Type B pancreatic cell (in vitro differentiated cells): ENCODE measurements around the gene ZNF324B. TPM values are rescaled to one million over a fixed set of nuclear protein-coding genes. Genes with fewer than 3 reads are reported as not detected.

Experiments
- DNase-seq: peaks from one replicate; pipeline ENCODE4 v3.0.0; 2021; ENCODE audit warnings: mixed read lengths; ENCODE audit not compliant: unreplicated experiment; ENCODE audit errors: extremely low spot score
- H3K27ac Mint-ChIP-seq: 2 replicates; pipeline ENCODE4 v1.8.0; 2021; ENCODE audit warnings: mild to moderate bottlenecking, mixed read lengths
- H3K27me3 Mint-ChIP-seq: 2 replicates; pipeline ENCODE4 v1.8.0; 2021; ENCODE audit warnings: mixed read lengths
- H3K36me3 Mint-ChIP-seq: 2 replicates; pipeline ENCODE4 v1.8.0; 2021; ENCODE audit warnings: mixed read lengths
- H3K4me1 Mint-ChIP-seq: one replicate; pipeline ENCODE4 v1.8.0; 2021; ENCODE audit warnings: mixed read lengths; ENCODE audit not compliant: unreplicated experiment
- H3K4me3 Mint-ChIP-seq: 2 replicates; pipeline ENCODE4 v1.8.0; 2021; ENCODE audit warnings: mild to moderate bottlenecking, mixed read lengths
- H3K9me3 Mint-ChIP-seq: 2 replicates; pipeline ENCODE4 v1.8.0; 2021; ENCODE audit warnings: mixed read lengths
- total RNA-seq: library from RNA; stranded (reverse); gene quantifications from 2 replicates; pipeline ENCODE4 v1.2.1, GENCODE V29; 2021; ENCODE audit warnings: low replicate concordance
- TF ChIP-seq, protein P1 (sequence below): fragments of 200-600 bp; sonication (generic); conservative IDR thresholded peaks from 2 replicates; pipeline ENCODE4 v1.5.0; 2021; ENCODE audit warnings: antibody characterized with exemption, mild to moderate bottlenecking

The ZNF324B gene
- total RNA-seq, 1 donor from 2014 or later, result 12.7 TPM

DNA sequence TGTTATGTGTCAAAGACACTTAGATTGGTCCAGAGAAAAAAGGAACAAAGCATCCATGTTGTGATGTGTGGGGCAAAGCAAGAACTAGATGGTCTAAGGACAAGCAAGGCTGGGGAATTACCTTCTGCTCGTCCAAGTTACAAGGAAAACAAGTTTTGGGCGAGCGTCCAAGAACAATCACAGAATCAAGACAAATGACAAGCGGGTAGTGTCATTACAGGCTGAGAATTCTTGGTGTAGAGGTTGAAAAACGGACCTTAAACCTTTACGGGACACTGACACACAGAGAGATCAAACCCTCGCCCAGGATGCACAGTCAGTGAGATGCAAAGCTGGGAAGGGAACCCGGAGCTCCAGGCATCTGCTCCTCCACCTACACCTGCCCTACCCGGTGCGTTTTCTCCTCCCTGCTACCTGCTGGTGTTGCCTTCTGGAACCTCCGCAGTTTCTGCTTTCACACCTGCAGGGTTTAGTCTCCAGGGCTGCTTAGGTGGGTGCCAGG is 515 bp upstream of the ZNF324B start:
- peaks cover 4% of the 10 kb centered on the region for H3K36me3 Mint-ChIP-seq
- H3K27ac Mint-ChIP-seq, result peak overlapping the region; percentile 60
- DNase-seq, result no peak
- H3K4me1 Mint-ChIP-seq, result peaks cover 11% of the 10 kb centered on the region
- H3K27me3 Mint-ChIP-seq, result peaks cover 9% of the 10 kb centered on the region
- TF ChIP-seq, protein P1, sequence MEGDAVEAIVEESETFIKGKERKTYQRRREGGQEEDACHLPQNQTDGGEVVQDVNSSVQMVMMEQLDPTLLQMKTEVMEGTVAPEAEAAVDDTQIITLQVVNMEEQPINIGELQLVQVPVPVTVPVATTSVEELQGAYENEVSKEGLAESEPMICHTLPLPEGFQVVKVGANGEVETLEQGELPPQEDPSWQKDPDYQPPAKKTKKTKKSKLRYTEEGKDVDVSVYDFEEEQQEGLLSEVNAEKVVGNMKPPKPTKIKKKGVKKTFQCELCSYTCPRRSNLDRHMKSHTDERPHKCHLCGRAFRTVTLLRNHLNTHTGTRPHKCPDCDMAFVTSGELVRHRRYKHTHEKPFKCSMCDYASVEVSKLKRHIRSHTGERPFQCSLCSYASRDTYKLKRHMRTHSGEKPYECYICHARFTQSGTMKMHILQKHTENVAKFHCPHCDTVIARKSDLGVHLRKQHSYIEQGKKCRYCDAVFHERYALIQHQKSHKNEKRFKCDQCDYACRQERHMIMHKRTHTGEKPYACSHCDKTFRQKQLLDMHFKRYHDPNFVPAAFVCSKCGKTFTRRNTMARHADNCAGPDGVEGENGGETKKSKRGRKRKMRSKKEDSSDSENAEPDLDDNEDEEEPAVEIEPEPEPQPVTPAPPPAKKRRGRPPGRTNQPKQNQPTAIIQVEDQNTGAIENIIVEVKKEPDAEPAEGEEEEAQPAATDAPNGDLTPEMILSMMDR, result no peak
- H3K9me3 Mint-ChIP-seq, result no peaks in the 10 kb centered on the region
- H3K4me3 Mint-ChIP-seq, result peak overlapping the region; percentile 94

DNA sequence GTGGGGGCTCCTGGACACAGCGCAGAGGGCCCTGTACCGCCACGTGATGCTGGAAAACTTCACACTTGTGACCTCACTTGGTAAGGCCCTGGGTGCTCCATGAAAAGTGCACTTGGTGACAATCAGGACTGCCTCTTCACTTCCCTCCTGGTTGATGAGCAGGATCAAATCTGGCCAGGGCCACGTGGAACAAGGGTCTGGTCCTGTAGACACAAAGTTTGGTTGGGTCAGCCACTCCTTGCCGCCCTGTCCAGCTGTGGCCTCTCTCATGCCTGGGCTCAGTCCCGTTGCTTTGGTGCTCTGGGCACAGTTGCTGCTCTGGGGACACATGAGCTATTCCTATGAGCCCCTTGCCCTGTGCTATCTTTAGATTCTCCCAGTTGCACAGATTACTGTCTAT is 2.3 kb downstream of the ZNF324B start:
- DNase-seq, result no peak
- Mint-ChIP-seq H3K9me3 (no peaks in the 10 kb centered on the region), H3K27me3 (peaks cover 3% of the 10 kb centered on the region), H3K27ac (no peak overlapping the region), H3K36me3 (peaks cover 8% of the 10 kb centered on the region), H3K4me3 (peak overlapping the region; percentile 70), H3K4me1 (peaks cover 11% of the 10 kb centered on the region)
- TF ChIP-seq, protein P1, result no peak

DNA sequence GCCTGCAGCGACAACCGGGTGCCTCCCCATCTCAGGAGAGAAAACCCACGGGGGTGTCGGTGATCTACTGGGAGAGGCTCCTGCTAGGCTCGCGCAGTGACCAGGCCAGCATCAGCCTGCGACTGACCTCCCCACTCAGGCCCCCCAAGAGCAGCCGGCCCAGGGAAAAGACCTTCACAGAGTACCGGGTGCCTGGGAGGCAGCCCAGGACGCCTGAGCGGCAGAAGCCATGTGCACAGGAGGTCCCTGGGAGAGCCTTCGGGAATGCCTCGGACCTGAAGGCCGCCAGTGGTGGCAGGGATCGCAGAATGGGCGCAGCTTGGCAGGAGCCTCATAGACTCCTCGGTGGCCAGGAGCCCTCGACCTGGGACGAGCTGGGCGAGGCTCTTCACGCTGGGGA is 3.9 kb downstream of the ZNF324B start:
- TF ChIP-seq, protein P1, result no peak
- no peak overlapping the region for H3K27ac Mint-ChIP-seq
- no peak overlapping the region for H3K4me3 Mint-ChIP-seq
- peaks cover 8% of the 10 kb centered on the region for H3K36me3 Mint-ChIP-seq
- H3K9me3 Mint-ChIP-seq, result no peaks in the 10 kb centered on the region
- DNase-seq, result no peak
- H3K27me3 Mint-ChIP-seq, result peaks cover 3% of the 10 kb centered on the region
- peaks cover 11% of the 10 kb centered on the region for H3K4me1 Mint-ChIP-seq

DNA sequence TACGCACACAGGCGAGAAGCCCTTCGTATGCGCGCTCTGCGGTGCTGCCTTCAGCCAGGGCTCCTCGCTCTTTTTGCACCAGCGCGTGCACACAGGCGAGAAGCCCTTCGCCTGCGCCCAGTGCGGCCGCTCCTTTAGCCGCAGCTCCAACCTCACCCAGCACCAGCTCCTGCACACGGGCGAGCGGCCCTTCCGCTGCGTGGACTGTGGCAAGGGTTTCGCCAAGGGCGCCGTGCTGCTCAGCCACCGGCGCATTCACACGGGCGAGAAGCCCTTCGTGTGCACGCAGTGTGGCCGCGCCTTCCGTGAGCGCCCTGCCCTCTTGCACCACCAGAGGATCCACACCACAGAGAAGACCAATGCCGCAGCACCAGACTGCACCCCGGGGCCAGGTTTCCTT is 4.7 kb downstream of the ZNF324B start:
- DNase-seq, result no peak
- H3K27me3 Mint-ChIP-seq, result peaks cover 2% of the 10 kb centered on the region
- H3K4me1 Mint-ChIP-seq, result peaks cover 10% of the 10 kb centered on the region
- H3K4me3 Mint-ChIP-seq, result no peak overlapping the region
- TF ChIP-seq, protein P1, result no peak
- no peaks in the 10 kb centered on the region for H3K9me3 Mint-ChIP-seq
- H3K36me3 Mint-ChIP-seq, result peaks cover 8% of the 10 kb centered on the region
- H3K27ac Mint-ChIP-seq, result no peak overlapping the region

DNA sequence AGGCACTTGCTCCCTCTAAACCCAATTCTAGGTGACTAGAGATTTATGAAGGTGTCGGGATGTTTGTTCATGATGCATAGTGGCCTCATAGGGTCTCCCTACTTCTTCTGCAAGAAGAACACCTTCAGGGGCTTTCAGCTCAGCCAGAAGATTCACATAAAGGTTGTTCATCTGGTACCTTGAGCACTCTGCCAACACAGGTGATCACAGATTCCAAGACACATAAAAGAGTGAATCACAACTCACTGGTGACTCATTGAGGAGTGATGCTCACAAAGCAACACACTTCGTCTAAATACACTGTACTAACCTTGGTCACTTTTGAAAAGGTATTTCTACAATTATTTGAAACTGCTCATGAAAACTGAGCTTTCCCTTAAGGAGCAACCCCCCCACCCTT is 8.6 kb downstream of the ZNF324B start:
- Mint-ChIP-seq H3K36me3 (peaks cover 4% of the 10 kb centered on the region), H3K27me3 (no peaks in the 10 kb centered on the region), H3K9me3 (no peaks in the 10 kb centered on the region), H3K4me3 (no peak overlapping the region), H3K4me1 (no peaks in the 10 kb centered on the region), H3K27ac (no peak overlapping the region)
- no peak for DNase-seq
- TF ChIP-seq, protein P1, result no peak
